Measurements from ENCODE around the gene SDHA.
"Not testable (repeated sequence)": the region's sequence is repeated elsewhere in the genome, so short reads cannot be mapped to it uniquely, and the experiment has no call there.

The SDHA gene

GRCh38 chr5:223791-224190 lies 5.7 kb downstream of the SDHA start:
- DNase-seq = no peak

- no peak for DNase-seq
These were observed 7.2 kb downstream of the SDHA start for GRCh38 chr5:225334-225733.

- DNase-seq = not testable (repeated sequence)
These were observed 9.3 kb downstream of the SDHA start for GRCh38 chr5:227375-227774.

- DNase-seq = no peak
These were observed 10.8 kb downstream of the SDHA start for GRCh38 chr5:228886-229285.

GRCh38 chr5:230711-231110 lies 12.6 kb downstream of the SDHA start:
- DNase-seq = no peak

GRCh38 chr5:231661-232060 lies 13.5 kb downstream of the SDHA start:
- no peak for DNase-seq

GRCh38 chr5:233426-233825 lies 15.3 kb downstream of the SDHA start:
- DNase-seq = not testable (repeated sequence)

- DNase-seq = no peak
These were observed 16.3 kb downstream of the SDHA start for GRCh38 chr5:234450-234849.

GRCh38 chr5:235527-235926 lies 17.4 kb downstream of the SDHA start:
- not testable (repeated sequence) for DNase-seq

- not testable (repeated sequence) for DNase-seq
These were observed 19.8 kb downstream of the SDHA start for GRCh38 chr5:237931-238330.

GRCh38 chr5:240550-240949 lies 22.4 kb downstream of the SDHA start:
- not testable (repeated sequence) for DNase-seq

- not testable (repeated sequence) for DNase-seq
These were observed 23.0 kb downstream of the SDHA start for GRCh38 chr5:241045-241669.

- not testable (repeated sequence) for DNase-seq
These were observed 25.7 kb downstream of the SDHA start for GRCh38 chr5:243683-244367.

GRCh38 chr5:245717-246116 lies 27.6 kb downstream of the SDHA start:
- DNase-seq = not testable (repeated sequence)

- not testable (repeated sequence) for DNase-seq
These were observed 32.3 kb downstream of the SDHA start for GRCh38 chr5:250396-250795.

- not testable (repeated sequence) for DNase-seq
These were observed 32.9 kb downstream of the SDHA start for GRCh38 chr5:251016-251415.

GRCh38 chr5:251538-251937 lies 33.4 kb downstream of the SDHA start:
- DNase-seq = not testable (repeated sequence)

GRCh38 chr5:251975-252374 lies 33.9 kb downstream of the SDHA start:
- not testable (repeated sequence) for DNase-seq

- no peak for DNase-seq
These were observed 34.4 kb downstream of the SDHA start for GRCh38 chr5:252546-252945.

GRCh38 chr5:254322-254721 lies 36.2 kb downstream of the SDHA start:
- DNase-seq = not testable (repeated sequence)

- not testable (repeated sequence) for DNase-seq
These were observed 37.0 kb downstream of the SDHA start for GRCh38 chr5:255116-255515.

- DNase-seq = not testable (repeated sequence)
These were observed 38.2 kb downstream of the SDHA start for GRCh38 chr5:256347-256746.

GRCh38 chr5:257148-257547 lies 39.0 kb downstream of the SDHA start:
- DNase-seq = no peak

GRCh38 chr5:263275-263974 lies 45.3 kb downstream of the SDHA start:
- DNase-seq = not testable (repeated sequence)
